Activated B cell treated with CpG ODN at 0.5 μM for 24 hours (primary cell): Measurements from ENCODE around the gene LIN52. TPM values are rescaled to one million over a fixed set of nuclear protein-coding genes. Genes with fewer than 3 reads are reported as not detected.
A peak's percentile ranks its signal among the peaks of the same experiment; 100 is the strongest.

ENCODE experiments used
- ATAC-seq: fragments of 200-7000 bp; cut with Tn5 transposase; one replicate; pipeline ENCODE4 v1.10.0; 2021; ENCODE audit warnings: low read depth, mild to moderate bottlenecking, moderate library complexity
- CTCF ChIA-PET: fragments of 350-600 bp; sonication (Branson Sonifier 250); formaldehyde crosslinking; loops from one replicate; lab custom pipeline; 2021; ENCODE audit warnings: antibody characterized with exemption; lab: Charles Lee
- POLR2A ChIA-PET: fragments of 350-600 bp; sonication (Branson Sonifier 250); formaldehyde crosslinking; loops from one replicate; lab custom pipeline; 2021; ENCODE audit warnings: antibody characterized with exemption; lab: Charles Lee
- DNase-seq: peaks from one replicate; pipeline ENCODE4 v3.0.0; 2022
- H3K27ac Mint-ChIP-seq: one replicate; pipeline ENCODE4 v1.8.0; 2020; ENCODE audit warnings: mixed read lengths
- H3K27me3 Mint-ChIP-seq: one replicate; pipeline ENCODE4 v1.8.0; 2021; ENCODE audit warnings: mixed read lengths
- H3K36me3 Mint-ChIP-seq: one replicate; pipeline ENCODE4 v1.8.0; 2021; ENCODE audit warnings: low read depth, mixed read lengths
- H3K4me1 Mint-ChIP-seq: one replicate; pipeline ENCODE4 v1.8.0; 2021; ENCODE audit warnings: mixed read lengths
- H3K4me3 Mint-ChIP-seq: one replicate; pipeline ENCODE4 v1.8.0; 2020; ENCODE audit warnings: mild to moderate bottlenecking, mixed read lengths
- H3K9me3 Mint-ChIP-seq: one replicate; pipeline ENCODE4 v1.8.0; 2020; ENCODE audit warnings: mixed read lengths
- CTCF ChIP-seq: fragments of 200-600 bp; IDR thresholded peaks from one replicate; pipeline ENCODE4 v1.8.0; 2022; ENCODE audit warnings: antibody characterized with exemption, mild to moderate bottlenecking
- intact Hi-C: fragments of 100-400 bp; cut with micrococcal nuclease; formaldehyde crosslinking; loops from one replicate; pipeline ENCODE4 v1.15.1; 2024
- total RNA-seq: library from RNA; stranded (reverse); gene quantifications from 2 replicates; pipeline ENCODE4 v1.2.3, GENCODE V29; 2022

LIN52 gene
- total RNA-seq, 1 donor from 2014 or later: 12.4 TPM

- no peaks in the 10 kb centered on the region for H3K36me3 Mint-ChIP-seq
Measured at GRCh38 chr14:74216671-74217070, 131.9 kb downstream of the LIN52 start.

GRCh38 chr14:74217672-74218448 is 133.1 kb downstream of the LIN52 start:
- DNase-seq (peak; percentile 71), ATAC-seq (peak; percentile 90)
- CTCF ChIA-PET: interaction anchor here (1.8 kb wide), 1 partner anchor 13 kb away, joined by 5 read pairs; no protein-coding TSS in a partner anchor
- TF ChIP-seq CTCF: peak; percentile 46
- POLR2A ChIA-PET: interaction anchor here (0.5 kb wide), 1 partner anchor 266 kb away, joined by 4 read pairs; no protein-coding TSS in a partner anchor
- H3K27me3 Mint-ChIP-seq: peaks cover 14% of the 10 kb centered on the region
- peaks cover 2% of the 10 kb centered on the region for H3K4me1 Mint-ChIP-seq
- no peak overlapping the region for H3K4me3 Mint-ChIP-seq
- intact Hi-C loops: loop anchor here (1.0 kb wide), 1 partner anchor 33 kb away; no protein-coding TSS in a partner anchor
- no peaks in the 10 kb centered on the region for H3K36me3 Mint-ChIP-seq
- H3K27ac Mint-ChIP-seq: no peak overlapping the region
- no peaks in the 10 kb centered on the region for H3K9me3 Mint-ChIP-seq

More at GRCh38 chr14:74216671-74217070, 131.9 kb downstream of the LIN52 start:
- Mint-ChIP-seq H3K27ac (no peak overlapping the region), H3K27me3 (peaks cover 12% of the 10 kb centered on the region), H3K4me3 (no peak overlapping the region), H3K4me1 (peaks cover 2% of the 10 kb centered on the region), H3K9me3 (no peaks in the 10 kb centered on the region)
- ATAC-seq: no peak
- POLR2A ChIA-PET: no interaction called here
- intact Hi-C loops: loop anchor here (1.0 kb wide), 1 partner anchor 35 kb away; no protein-coding TSS in a partner anchor
- DNase-seq: no peak
- CTCF ChIA-PET: no interaction called here
- TF ChIP-seq CTCF: no peak

- Mint-ChIP-seq H3K36me3 (no peaks in the 10 kb centered on the region), H3K4me1 (peaks cover 2% of the 10 kb centered on the region), H3K9me3 (no peaks in the 10 kb centered on the region), H3K27me3 (peaks cover 16% of the 10 kb centered on the region), H3K4me3 (no peak overlapping the region), H3K27ac (no peak overlapping the region)
- ChIA-PET CTCF (interaction anchor here (1.0 to 1.8 kb wide), 2 partner anchors 12 to 23 kb away, joined by 3 to 5 read pairs; no protein-coding TSS in a partner anchor), POLR2A (interaction anchor here (0.5 kb wide), 1 partner anchor 267 kb away, joined by 4 read pairs; no protein-coding TSS in a partner anchor)
- intact Hi-C loops: no loop called here
- TF ChIP-seq CTCF: no peak
- ATAC-seq: no peak
- DNase-seq: no peak
Measured at GRCh38 chr14:74218462-74218861, 133.7 kb downstream of the LIN52 start.

- CTCF ChIA-PET: interaction anchor here (1.0 to 1.8 kb wide), 3 partner anchors 11 to 22 kb away, joined by 3 to 5 read pairs (median 3); no protein-coding TSS in a partner anchor
- Mint-ChIP-seq H3K9me3 (no peaks in the 10 kb centered on the region), H3K27ac (no peak overlapping the region), H3K4me3 (no peak overlapping the region), H3K4me1 (peaks cover 2% of the 10 kb centered on the region), H3K36me3 (no peaks in the 10 kb centered on the region), H3K27me3 (peaks cover 19% of the 10 kb centered on the region)
- intact Hi-C loops: no loop called here
- no peak for TF ChIP-seq CTCF
- DNase-seq (no peak), ATAC-seq (no peak)
- POLR2A ChIA-PET: no interaction called here
Measured at GRCh38 chr14:74219277-74220205, 134.8 kb downstream of the LIN52 start.
